ENCODE data around the gene CAND2. TPM values are rescaled to one million over a fixed set of nuclear protein-coding genes. Genes with fewer than 3 reads are reported as not detected.

Gene CAND2
- total and polyA plus RNA-seq, 2 of the 8 experiments (the other 6 are each of a cell fraction or from before 2014, with no cell fraction given), result 8.7 TPM

GRCh38 chr3:12774619-12775018 lies 21.9 kb upstream of the CAND2 start:
- Histone ChIP-seq H3K4me1 (replicated peaks in 1 of 4; ENCODE audit: control insufficient read depth in 3 of 4, insufficient read depth in 4 of 4, low read length in 3 of 4) (no peaks in the 10 kb centered on the region), H3K36me3 (ENCODE audit: control insufficient read depth in 2 of 4, insufficient read depth in 4 of 4, low read length in 3 of 4) (no peaks in the 10 kb centered on the region), H2BK12ac (ENCODE audit: low read depth, low read length) (no peak overlapping the region), H2AK5ac (ENCODE audit: low read depth, low read length) (no peak overlapping the region), H3K23me2 (ENCODE audit: low read depth, low read length) (no peaks in the 10 kb centered on the region), H3K4me3 (ENCODE audit: extremely low read depth in 1 of 4, insufficient read depth in 2 of 4, low read depth in 3 of 4, low read length in 4 of 4) (no peak overlapping the region), H3K9me3 (ENCODE audit: insufficient read depth in 2 of 2, low read depth in 1 of 2, low read length in 1 of 2) (no peaks in the 10 kb centered on the region), H2AFZ (ENCODE audit: low read length) (no peak overlapping the region), H4K20me1 (replicated peaks in 1 of 2; ENCODE audit: control insufficient read depth in 1 of 2, insufficient read depth in 2 of 2, low read length in 2 of 2) (no peaks in the 10 kb centered on the region), H3K79me2 (ENCODE audit: control insufficient read depth in 1 of 2, insufficient read depth in 2 of 2, low read length in 2 of 2) (no peaks in the 10 kb centered on the region), H3K56ac (replicated peaks; ENCODE audit: insufficient read length, low read depth, low read length) (no peak overlapping the region), H3K4ac (replicated peaks; ENCODE audit: insufficient read length, low read depth, low read length) (no peak overlapping the region), H2BK120ac (replicated peaks; ENCODE audit: low read depth, low read length) (no peak overlapping the region), H2BK15ac (ENCODE audit: low read length) (no peak overlapping the region), H3K9ac (replicated peaks in 1 of 4; ENCODE audit: extremely low read depth in 1 of 4, low read depth in 3 of 4, low read length in 3 of 4) (no peak overlapping the region), H3K79me1 (ENCODE audit: low read depth, low read length) (no peaks in the 10 kb centered on the region), H3K27ac (ENCODE audit: low read depth, low read length) (no peak overlapping the region), H3K4me2 (ENCODE audit: insufficient read depth in 1 of 2, low read depth in 2 of 2, low read length in 2 of 2) (no peak overlapping the region), H2BK20ac (ENCODE audit: low read length) (no peak overlapping the region), H3K23ac (ENCODE audit: insufficient read length) (no peak overlapping the region), H3K18ac (ENCODE audit: extremely low read depth, low read length) (no peak overlapping the region), H2BK5ac (ENCODE audit: low read depth, low read length) (no peak overlapping the region), H4K91ac (replicated peaks; ENCODE audit: insufficient read length, low read length) (no peak overlapping the region), H3K14ac (ENCODE audit: insufficient read length) (no peak overlapping the region), H3K27me3 (replicated peaks in 1 of 4; ENCODE audit: control insufficient read depth in 3 of 4, extremely low read depth in 1 of 4, insufficient read depth in 3 of 4, low read length in 3 of 4) (no peaks in the 10 kb centered on the region; a peak in 2 of 7 replicates), H4K8ac (ENCODE audit: extremely low read depth, insufficient read depth, low read length) (no peak overlapping the region), H4K5ac (ENCODE audit: insufficient read length, low read depth, low read length) (no peak overlapping the region)
- CTCF ChIA-PET (ENCODE audit: partially characterized antibody), result interaction anchor here (0.9 to 6.9 kb wide), 7 partner anchors 10 to 93 kb away, joined by 3 to 35 read pairs (median 6); no protein-coding TSS in a partner anchor
- DNase-seq (ENCODE audit: low read depth in 1 of 2, low spot score in 2 of 2) (no peak), FAIRE-seq (no peak)
- WGBS, 2 experiments (ENCODE audit: extremely low coverage in 1 of 2, insufficient coverage in 1 of 2, insufficient read length in 1 of 2, insufficient replicate concordance in 2 of 2, low coverage in 1 of 2, low lambda C conversion rate in 2 of 2, missing lambda C conversion rate in 1 of 2), result 68% methylated on average over 3 of the region's 4 CpGs; no CpG with 5 or more reads in 1 of the 2 experiments
- TF ChIP-seq RAD21 (IDR thresholded peaks at IDR 0.05 in 1 of 2, conservative IDR thresholded peaks at IDR 0.05 in 1 of 2; ENCODE audit: low read depth in 2 of 2, low read length in 2 of 2), result peak in 1 of 2 experiments; percentile 8; a peak in 1 of 4 replicates
- TF ChIP-seq CTCF (IDR thresholded peaks at IDR 0.05; ENCODE audit: control extremely low read depth in 1 of 3, insufficient read depth in 1 of 3, low read depth in 1 of 3, low read length in 3 of 3), result peak in 1 of 3 experiments; percentile 20; a peak in 1 of 4 replicates
- no peak for TF ChIP-seq CEBPB (IDR thresholded peaks at IDR 0.05; ENCODE audit: low read depth, low read length)
- no peak for TF ChIP-seq CHD1 (IDR thresholded peaks at IDR 0.05; ENCODE audit: low read depth, low read length)
- no peak for TF ChIP-seq BRCA1 (IDR thresholded peaks at IDR 0.05; ENCODE audit: low read depth, low read length)
- POLR2A ChIA-PET (ENCODE audit: partially characterized antibody), result interaction anchor here (2.1 kb wide), 1 partner anchor 63 kb away, joined by 5 read pairs; no protein-coding TSS in a partner anchor

Measured in H1 (cell line).